Trophoblast cell (in vitro differentiated cells and primary cell): Measurements from ENCODE around the gene DENND1C.

Source experiments
- DNase-seq, 2 donors: peaks; one replicate each; pipeline ENCODE4 v3.0.0-alpha.2; 2016
- H2AFZ ChIP-seq: 2 replicates; pipeline ENCODE4 v1.6.1; 2013; ENCODE audit warnings: low read length, moderate library complexity, mild to moderate bottlenecking; ENCODE audit not compliant: insufficient read depth, poor library complexity
- H2AK5ac ChIP-seq: 2 replicates; pipeline ENCODE4 v1.6.1; 2013; ENCODE audit warnings: mild to moderate bottlenecking, low read length
- H2BK120ac ChIP-seq: 2 replicates; pipeline ENCODE4 v1.6.1; 2013; ENCODE audit warnings: low read length, mild to moderate bottlenecking, moderate library complexity; ENCODE audit not compliant: insufficient read depth, poor library complexity
- H2BK12ac ChIP-seq: 2 replicates; pipeline ENCODE4 v1.6.1; 2013; ENCODE audit warnings: mild to moderate bottlenecking, low read length, moderate library complexity
- H2BK5ac ChIP-seq: 2 replicates; pipeline ENCODE4 v1.6.1; 2013; ENCODE audit warnings: low read length, low read depth, moderate library complexity, mild to moderate bottlenecking; ENCODE audit not compliant: poor library complexity
- H3K14ac ChIP-seq: 2 replicates; pipeline ENCODE4 v1.6.1; 2013; ENCODE audit warnings: mild to moderate bottlenecking, low read length
- H3K18ac ChIP-seq: 2 replicates; pipeline ENCODE4 v1.6.1; 2013; ENCODE audit warnings: mild to moderate bottlenecking, low read length
- H3K23ac ChIP-seq: 2 replicates; pipeline ENCODE4 v1.6.1; 2013; ENCODE audit warnings: low read length
- H3K27ac ChIP-seq: 2 replicates; pipeline ENCODE4 v1.5.1; 2013; ENCODE audit warnings: low read depth, mild to moderate bottlenecking, inconsistent platforms, low read length, moderate library complexity
- H3K27me3 ChIP-seq: 2 replicates; pipeline ENCODE4 v1.6.1; 2013; ENCODE audit warnings: inconsistent platforms, mild to moderate bottlenecking, low read length, moderate library complexity; ENCODE audit not compliant: insufficient read depth
- H3K36me3 ChIP-seq, 2 experiments: 1 replicate in 1 of 2; 2 replicates in 1 of 2; pipeline ENCODE4 v1.6.1; 2013; ENCODE audit warnings: low read length in 2 of 2, mild to moderate bottlenecking in 2 of 2, moderate library complexity in 1 of 2; ENCODE audit not compliant: insufficient read depth in 2 of 2, control insufficient read depth in 1 of 2
- H3K4ac ChIP-seq: 2 replicates; pipeline ENCODE4 v1.6.1; 2013; ENCODE audit warnings: low read depth, mild to moderate bottlenecking, low read length, moderate library complexity
- H3K4me1 ChIP-seq, 2 experiments: 1 replicate in 1 of 2; 2 replicates in 1 of 2; pipeline ENCODE4 v1.6.1; 2013; ENCODE audit warnings: low read length in 2 of 2, mild to moderate bottlenecking in 2 of 2, moderate library complexity in 1 of 2; ENCODE audit not compliant: insufficient read depth in 2 of 2, control insufficient read depth in 1 of 2
- H3K4me2 ChIP-seq: 2 replicates; pipeline ENCODE4 v1.6.1; 2013; ENCODE audit warnings: inconsistent platforms, mild to moderate bottlenecking, low read length, moderate library complexity
- H3K4me3 ChIP-seq: 2 replicates; pipeline ENCODE4 v1.5.1; 2013; ENCODE audit warnings: mild to moderate bottlenecking, low read depth, low read length, inconsistent platforms
- H3K79me1 ChIP-seq: one replicate; pipeline ENCODE4 v1.6.1; 2013; ENCODE audit warnings: low read length
- H3K79me2 ChIP-seq: 2 replicates; pipeline ENCODE4 v1.6.1; 2013; ENCODE audit warnings: low read length, mild to moderate bottlenecking; ENCODE audit not compliant: control insufficient read depth, insufficient read depth, poor library complexity
- H3K9ac ChIP-seq: 2 replicates; pipeline ENCODE4 v1.6.1; 2013; ENCODE audit warnings: mild to moderate bottlenecking, low read length
- H3K9me3 ChIP-seq: 2 replicates; pipeline ENCODE4 v1.6.1; 2013; ENCODE audit warnings: low read depth, mild to moderate bottlenecking, control low read depth, inconsistent platforms, low read length; ENCODE audit not compliant: insufficient read depth
- H4K12ac ChIP-seq: 2 replicates; pipeline ENCODE4 v1.6.1; 2013; ENCODE audit warnings: low read depth, mild to moderate bottlenecking, low read length, moderate library complexity
- H4K8ac ChIP-seq: 2 replicates; pipeline ENCODE4 v1.6.1; 2013; ENCODE audit warnings: low read depth, mild to moderate bottlenecking, low read length, moderate library complexity
- H4K91ac ChIP-seq: one replicate; pipeline ENCODE4 v1.6.1; 2013; ENCODE audit warnings: low read depth, mild to moderate bottlenecking, low read length, moderate library complexity
- WGBS: extraction: QIAGEN DNeasy Blood & Tissue Kit; methylation state at CpG from one replicate; pipeline ENCODE4 v1.1.7; 2013; ENCODE audit warnings: missing lambda C conversion rate; ENCODE audit not compliant: insufficient read length, insufficient coverage; ENCODE audit errors: extremely low coverage; 5-methylcytosine and 5-hydroxymethylcytosine counted together

DENND1C gene

DNA sequence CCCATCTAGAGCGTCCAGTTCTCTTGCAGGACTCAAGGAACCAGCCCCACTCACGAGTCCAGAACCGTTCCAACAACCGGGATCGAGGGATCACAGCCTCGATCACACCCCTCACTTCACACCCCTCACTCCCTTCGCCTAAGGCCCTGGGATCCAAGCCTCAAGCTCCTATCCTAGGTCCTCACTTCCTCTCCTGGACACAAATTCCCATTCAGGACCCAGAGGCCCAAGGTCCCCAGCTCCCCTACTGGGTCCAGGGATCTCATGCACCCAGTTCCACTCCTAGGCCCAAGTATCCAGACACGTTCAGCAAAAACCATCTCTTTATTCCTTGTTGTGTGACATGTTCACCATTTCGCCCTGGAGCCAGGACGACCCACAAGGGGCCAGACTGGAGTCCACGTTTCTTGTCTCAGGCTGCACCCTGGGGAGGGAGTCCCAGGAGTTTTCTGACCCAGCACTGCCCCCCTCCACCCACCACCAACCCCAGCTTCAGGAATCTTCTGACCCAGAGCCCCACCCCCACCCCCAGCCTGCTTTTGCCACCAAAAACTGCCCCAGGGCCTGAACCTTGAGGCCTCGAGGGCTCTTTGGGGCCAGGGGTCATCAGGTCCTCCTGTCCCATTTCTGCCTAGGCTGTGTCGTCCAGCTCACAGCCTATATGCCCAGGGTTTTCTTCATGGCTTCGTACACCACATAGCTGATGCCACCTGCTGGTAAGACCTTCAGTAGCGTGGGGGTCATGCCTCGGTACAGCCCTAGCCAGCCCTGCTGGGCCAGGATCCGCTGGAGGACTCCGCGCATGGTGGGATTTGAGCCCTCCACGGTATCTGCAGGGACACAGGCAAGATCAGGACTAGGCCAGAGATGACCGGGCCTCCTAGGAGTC is 55.6 kb downstream of the DENND1C start:
- Histone ChIP-seq H3K18ac (peak overlapping the region; percentile 23), H2BK120ac (peak overlapping the region; percentile 17), H3K79me2 (peaks cover 30% of the 10 kb centered on the region), H2AK5ac (peak overlapping the region; percentile 55), H3K23ac (no peak overlapping the region), H2BK5ac (no peak overlapping the region), H3K27ac (no peak overlapping the region), H3K4me2 (peak overlapping the region; percentile 43), H4K8ac (peak overlapping the region; percentile 94), H3K4me1 (peaks cover 6 to 10% of the 10 kb centered on the region in 2 experiments), H3K4ac (no peak overlapping the region), H4K12ac (peak overlapping the region; percentile 88), H4K91ac (peak overlapping the region; percentile 49), H3K79me1 (peaks cover 8% of the 10 kb centered on the region), H2AFZ (peak overlapping the region; percentile 38), H3K9me3 (peaks cover 10% of the 10 kb centered on the region), H3K27me3 (no peaks in the 10 kb centered on the region), H3K4me3 (peak overlapping the region; percentile 20), H2BK12ac (peak overlapping the region; percentile 1), H3K14ac (peak overlapping the region; percentile 40), H3K9ac (no peak overlapping the region), H3K36me3 (peaks cover 15 to 19% of the 10 kb centered on the region in 2 experiments)
- no CpG with 5 or more reads among the region's 21 CpGs for WGBS
- no peak for DNase-seq

DNA sequence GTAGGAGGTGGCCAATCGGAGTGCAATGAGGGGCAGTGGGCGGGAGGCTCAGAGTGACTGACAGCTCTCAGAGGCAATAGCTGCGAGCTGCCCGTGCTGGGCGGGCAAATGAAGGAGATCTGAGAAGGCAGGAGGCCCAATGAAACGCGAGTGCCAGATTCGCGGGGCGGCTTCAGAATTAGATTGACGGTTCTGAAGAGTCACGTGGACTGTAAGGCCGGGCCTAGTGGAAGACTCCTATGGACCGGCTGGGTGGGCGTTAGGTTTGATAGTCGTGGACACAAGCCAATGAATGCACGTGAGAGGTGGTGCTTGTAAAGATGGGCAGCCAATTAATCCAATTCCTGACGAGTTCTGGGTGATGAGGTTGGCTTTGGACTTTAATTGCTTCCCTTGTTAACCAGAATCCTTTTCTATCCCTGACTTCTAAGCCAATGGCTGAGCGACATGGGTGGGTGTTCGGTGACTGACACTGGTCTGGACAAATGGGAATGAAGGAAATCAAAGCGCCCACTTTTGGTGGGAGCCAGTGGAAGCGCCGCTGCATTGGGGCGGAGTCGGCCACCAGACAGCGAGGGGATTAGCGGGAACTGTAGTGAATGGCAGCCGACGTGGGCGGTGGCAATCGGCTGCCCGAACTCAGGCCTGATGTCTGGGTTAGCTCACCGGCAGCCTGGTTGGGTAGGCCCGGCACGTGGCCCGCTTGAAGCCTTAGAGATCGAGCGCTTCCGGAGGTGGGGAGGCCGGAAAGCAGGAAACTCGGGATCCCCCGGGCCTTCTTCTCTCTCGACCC is 56.5 kb downstream of the DENND1C start:
- Histone ChIP-seq H3K23ac (no peak overlapping the region), H3K36me3 (peaks cover 24 to 27% of the 10 kb centered on the region in 2 experiments), H4K8ac (peak overlapping the region; percentile 94), H3K27me3 (no peaks in the 10 kb centered on the region), H3K9me3 (peaks cover 10% of the 10 kb centered on the region), H2BK5ac (no peak overlapping the region), H3K18ac (peak overlapping the region; percentile 23), H3K4me1 (peaks cover 6 to 10% of the 10 kb centered on the region in 2 experiments), H3K14ac (peak overlapping the region; percentile 40), H3K79me2 (peaks cover 35% of the 10 kb centered on the region), H3K4ac (no peak overlapping the region), H4K91ac (peak overlapping the region; percentile 49), H3K4me2 (peak overlapping the region; percentile 43), H3K9ac (no peak overlapping the region), H2BK12ac (no peak overlapping the region), H3K4me3 (no peak overlapping the region), H3K27ac (no peak overlapping the region), H4K12ac (peak overlapping the region; percentile 88), H2AK5ac (no peak overlapping the region), H2BK120ac (peak overlapping the region; percentile 17), H2AFZ (peak overlapping the region; percentile 38), H3K79me1 (peaks cover 8% of the 10 kb centered on the region)
- WGBS: no CpG with 5 or more reads among the region's 43 CpGs
- peak; percentile 100 for DNase-seq

- peak within 1 kb of the TSS; percentile 88 for H3K4me3 ChIP-seq
- H4K91ac ChIP-seq: peak within 1 kb of the TSS; percentile 83
- peak within 1 kb of the TSS; percentile 38 for H2AFZ ChIP-seq
- H3K79me1 ChIP-seq: peaks cover 8% of the 10 kb centered on the region
- H3K4ac ChIP-seq: peak within 1 kb of the TSS; percentile 97
- peak within 1 kb of the TSS; percentile 80 for H2AK5ac ChIP-seq
- H2BK5ac ChIP-seq: peak within 1 kb of the TSS; percentile 80
- peak within 1 kb of the TSS; percentile 82 for H3K9ac ChIP-seq
- no peak for DNase-seq
- peak within 1 kb of the TSS; percentile 40 for H3K18ac ChIP-seq
- H2BK120ac ChIP-seq: peak within 1 kb of the TSS; percentile 53
- H4K12ac ChIP-seq: peak within 1 kb of the TSS; percentile 88
- H3K27ac ChIP-seq: peak within 1 kb of the TSS; percentile 66
- H2BK12ac ChIP-seq: peak within 1 kb of the TSS; percentile 1
- WGBS: no CpG with 5 or more reads among the region's 114 CpGs
- peak within 1 kb of the TSS; percentile 97 for H3K4me2 ChIP-seq
- peaks cover 35% of the 10 kb centered on the region for H3K79me2 ChIP-seq
- peak within 1 kb of the TSS; percentile 94 for H4K8ac ChIP-seq
- H3K14ac ChIP-seq: peak within 1 kb of the TSS; percentile 76
- H3K4me1 ChIP-seq: peaks cover 6 to 10% of the 10 kb centered on the region in 2 experiments
- peaks cover 10% of the 10 kb centered on the region for H3K9me3 ChIP-seq
- H3K36me3 ChIP-seq: peaks cover 31 to 34% of the 10 kb centered on the region in 2 experiments
- H3K23ac ChIP-seq: no peak within 1 kb of the TSS
- no peaks in the 10 kb centered on the region for H3K27me3 ChIP-seq
Measured at GRCh38 chr19:6424195-6424938, 57.2 kb downstream of the DENND1C start, which contains the start of gene KHSRP. Gene KHSRP (minus strand): TSS chr19:6424811. CDS start chr19:6424701, 110 bp downstream.
